Measurements from ENCODE around the gene NRXN3. TPM values are rescaled to one million over a fixed set of nuclear protein-coding genes. Genes with fewer than 3 reads are reported as not detected.

The NRXN3 gene
- polyA plus RNA-seq, 1 donor (not counting 4 experiments of a cell fraction or from before 2014, with no cell fraction given): 0.89 TPM

DNA sequence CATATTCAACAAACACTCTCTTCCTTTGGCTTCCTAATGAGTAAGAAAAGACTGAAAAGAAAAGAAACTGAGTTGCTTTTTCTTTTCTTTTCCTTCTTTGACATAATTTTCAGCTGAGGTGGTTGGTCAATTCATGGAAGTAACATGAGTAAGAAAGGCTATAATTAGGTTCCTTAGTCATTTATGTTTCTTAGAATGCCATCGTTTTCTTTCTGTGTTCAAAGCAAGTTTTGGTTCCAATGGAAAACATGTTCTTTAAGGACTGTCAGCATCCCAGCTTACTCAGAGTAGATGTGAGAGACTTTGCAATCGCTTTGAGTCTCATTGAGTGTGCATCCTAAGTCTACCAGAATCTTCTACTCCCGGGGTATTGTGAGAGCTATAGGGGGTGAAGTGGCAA, 1158.7 kb downstream of the NRXN3 start:
- H3K27ac ChIP-seq (ENCODE audit: control insufficient read depth, insufficient read depth, low read length): no peak overlapping the region
- no peak overlapping the region for H3K4me2 ChIP-seq (ENCODE audit: control insufficient read depth, extremely low read depth, insufficient read depth, low read depth, low read length)
- H4K20me1 ChIP-seq (ENCODE audit: control insufficient read depth, extremely low read depth, insufficient read depth, low read length): no peaks in the 10 kb centered on the region
- no peaks in the 10 kb centered on the region for H3K9me1 ChIP-seq (ENCODE audit: control insufficient read depth, extremely low read depth, insufficient read depth, low read length)
- no peak overlapping the region for H2AFZ ChIP-seq (ENCODE audit: control insufficient read depth, low read length)
- H3K9ac ChIP-seq (ENCODE audit: control insufficient read depth, extremely low read depth, insufficient read depth, low read length): no peak overlapping the region
- no peaks in the 10 kb centered on the region for H3K27me3 ChIP-seq (ENCODE audit: control insufficient read depth, extremely low read depth, insufficient read depth, low read length)
- no peak overlapping the region for H3K4me3 ChIP-seq (ENCODE audit: control insufficient read depth in 2 of 3, extremely low read depth in 1 of 3, insufficient read depth in 2 of 3, low read depth in 1 of 3, low read length in 3 of 3)
- DNase-seq (ENCODE audit: low read depth, low spot score): no peak
- no peak for FAIRE-seq
- no peaks in the 10 kb centered on the region for H3K36me3 ChIP-seq (ENCODE audit: control insufficient read depth in 2 of 2, extremely low read depth in 1 of 2, insufficient read depth in 2 of 2, low read length in 2 of 2)
- TF ChIP-seq EZH2 (IDR thresholded peaks at IDR 0.05; ENCODE audit: low read length): no peak
- TF ChIP-seq, protein P1, sequence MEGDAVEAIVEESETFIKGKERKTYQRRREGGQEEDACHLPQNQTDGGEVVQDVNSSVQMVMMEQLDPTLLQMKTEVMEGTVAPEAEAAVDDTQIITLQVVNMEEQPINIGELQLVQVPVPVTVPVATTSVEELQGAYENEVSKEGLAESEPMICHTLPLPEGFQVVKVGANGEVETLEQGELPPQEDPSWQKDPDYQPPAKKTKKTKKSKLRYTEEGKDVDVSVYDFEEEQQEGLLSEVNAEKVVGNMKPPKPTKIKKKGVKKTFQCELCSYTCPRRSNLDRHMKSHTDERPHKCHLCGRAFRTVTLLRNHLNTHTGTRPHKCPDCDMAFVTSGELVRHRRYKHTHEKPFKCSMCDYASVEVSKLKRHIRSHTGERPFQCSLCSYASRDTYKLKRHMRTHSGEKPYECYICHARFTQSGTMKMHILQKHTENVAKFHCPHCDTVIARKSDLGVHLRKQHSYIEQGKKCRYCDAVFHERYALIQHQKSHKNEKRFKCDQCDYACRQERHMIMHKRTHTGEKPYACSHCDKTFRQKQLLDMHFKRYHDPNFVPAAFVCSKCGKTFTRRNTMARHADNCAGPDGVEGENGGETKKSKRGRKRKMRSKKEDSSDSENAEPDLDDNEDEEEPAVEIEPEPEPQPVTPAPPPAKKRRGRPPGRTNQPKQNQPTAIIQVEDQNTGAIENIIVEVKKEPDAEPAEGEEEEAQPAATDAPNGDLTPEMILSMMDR (optimal IDR thresholded peaks at IDR 0.05 in 1 of 3, IDR thresholded peaks at IDR 0.05 in 1 of 3, conservative IDR thresholded peaks at IDR 0.05 in 1 of 3; ENCODE audit: extremely low read depth in 1 of 3, insufficient read depth in 2 of 3, low read length in 3 of 3): no peak
- H3K9me3 ChIP-seq (ENCODE audit: control insufficient read depth, low read depth, low read length): no peaks in the 10 kb centered on the region
- dilution Hi-C loops (cut with MboI; ENCODE audit: extremely low pct_ligation_motif_present, low sequenced_read_pairs): no loop called here
- H3K79me2 ChIP-seq (ENCODE audit: control insufficient read depth, insufficient read depth, low read length): no peaks in the 10 kb centered on the region
- no peaks in the 10 kb centered on the region for H3K4me1 ChIP-seq (ENCODE audit: control insufficient read depth, extremely low read depth, insufficient read depth, low read length)

DNA sequence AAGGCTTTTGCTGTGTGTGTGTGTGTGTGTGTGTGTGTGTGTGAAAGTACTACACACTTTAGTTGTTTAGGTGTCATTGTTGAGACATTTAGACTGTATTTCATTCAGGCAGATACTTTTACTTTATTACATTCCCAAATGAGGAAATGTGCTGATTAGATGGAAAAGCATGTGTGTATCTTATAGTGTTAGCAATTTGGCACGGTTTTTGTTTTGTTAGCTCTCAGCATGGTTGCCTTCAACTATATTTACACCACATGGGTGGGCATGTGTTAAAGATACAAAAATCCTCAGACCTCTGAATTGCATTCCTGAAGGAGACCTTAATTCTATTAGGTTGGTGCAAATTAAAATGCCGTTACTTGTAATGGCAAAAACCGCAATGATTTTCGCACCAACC, 1161.7 kb downstream of the NRXN3 start:
- no peak overlapping the region for H3K4me3 ChIP-seq (ENCODE audit: control insufficient read depth in 2 of 3, extremely low read depth in 1 of 3, insufficient read depth in 2 of 3, low read depth in 1 of 3, low read length in 3 of 3)
- no peak for TF ChIP-seq EZH2 (IDR thresholded peaks at IDR 0.05; ENCODE audit: low read length)
- TF ChIP-seq, protein P1 (optimal IDR thresholded peaks at IDR 0.05 in 1 of 3, IDR thresholded peaks at IDR 0.05 in 1 of 3, conservative IDR thresholded peaks at IDR 0.05 in 1 of 3; ENCODE audit: extremely low read depth in 1 of 3, insufficient read depth in 2 of 3, low read length in 3 of 3): no peak
- H3K27me3 ChIP-seq (ENCODE audit: control insufficient read depth, extremely low read depth, insufficient read depth, low read length): no peaks in the 10 kb centered on the region
- H3K36me3 ChIP-seq (ENCODE audit: control insufficient read depth in 2 of 2, extremely low read depth in 1 of 2, insufficient read depth in 2 of 2, low read length in 2 of 2): no peaks in the 10 kb centered on the region
- FAIRE-seq (no peak), DNase-seq (ENCODE audit: low read depth, low spot score) (no peak)
- no peak overlapping the region for H2AFZ ChIP-seq (ENCODE audit: control insufficient read depth, low read length)
- H3K4me2 ChIP-seq (ENCODE audit: control insufficient read depth, extremely low read depth, insufficient read depth, low read depth, low read length): no peak overlapping the region
- no peak overlapping the region for H3K9ac ChIP-seq (ENCODE audit: control insufficient read depth, extremely low read depth, insufficient read depth, low read length)
- H3K27ac ChIP-seq (ENCODE audit: control insufficient read depth, insufficient read depth, low read length): no peak overlapping the region
- no peaks in the 10 kb centered on the region for H3K4me1 ChIP-seq (ENCODE audit: control insufficient read depth, extremely low read depth, insufficient read depth, low read length)
- H3K9me3 ChIP-seq (ENCODE audit: control insufficient read depth, low read depth, low read length): no peaks in the 10 kb centered on the region
- no peaks in the 10 kb centered on the region for H4K20me1 ChIP-seq (ENCODE audit: control insufficient read depth, extremely low read depth, insufficient read depth, low read length)
- dilution Hi-C loops (cut with MboI; ENCODE audit: extremely low pct_ligation_motif_present, low sequenced_read_pairs): no loop called here
- no peaks in the 10 kb centered on the region for H3K79me2 ChIP-seq (ENCODE audit: control insufficient read depth, insufficient read depth, low read length)
- H3K9me1 ChIP-seq (ENCODE audit: control insufficient read depth, extremely low read depth, insufficient read depth, low read length): no peaks in the 10 kb centered on the region
